Frontal cortex (tissue), 4 donors: Measurements from ENCODE around the gene CD274. TPM values are rescaled to one million over a fixed set of nuclear protein-coding genes. Genes with fewer than 3 reads are reported as not detected.
A peak's percentile ranks its signal among the peaks of the same experiment; 100 is the strongest.
"Not testable (repeated sequence)": the region's sequence is repeated elsewhere in the genome, so short reads cannot be mapped to it uniquely, and the experiment has no call there.

Experiments
- DNase-seq, 2 donors: peaks; one replicate each; pipeline ENCODE4 v3.0.0; 2012; ENCODE audit warnings: low spot score in 2 of 2
- FAIRE-seq: peaks from 2 replicates; lab custom pipeline; 2012; peaks lifted over from hg19 to GRCh38; lab: Jason Lieb, UNC
- total RNA-seq: library from RNA; depleted of rRNA; stranded (reverse); fragments of >200 nt; gene quantifications from one replicate; pipeline ENCODE4 v1.2.3, GENCODE V29; 2014
- donor health status: control.
- donor health status: control.
- donor health status: control.

The CD274 gene
- total RNA-seq, 1 donor from 2014 or later = under 0.01 TPM

DNA sequence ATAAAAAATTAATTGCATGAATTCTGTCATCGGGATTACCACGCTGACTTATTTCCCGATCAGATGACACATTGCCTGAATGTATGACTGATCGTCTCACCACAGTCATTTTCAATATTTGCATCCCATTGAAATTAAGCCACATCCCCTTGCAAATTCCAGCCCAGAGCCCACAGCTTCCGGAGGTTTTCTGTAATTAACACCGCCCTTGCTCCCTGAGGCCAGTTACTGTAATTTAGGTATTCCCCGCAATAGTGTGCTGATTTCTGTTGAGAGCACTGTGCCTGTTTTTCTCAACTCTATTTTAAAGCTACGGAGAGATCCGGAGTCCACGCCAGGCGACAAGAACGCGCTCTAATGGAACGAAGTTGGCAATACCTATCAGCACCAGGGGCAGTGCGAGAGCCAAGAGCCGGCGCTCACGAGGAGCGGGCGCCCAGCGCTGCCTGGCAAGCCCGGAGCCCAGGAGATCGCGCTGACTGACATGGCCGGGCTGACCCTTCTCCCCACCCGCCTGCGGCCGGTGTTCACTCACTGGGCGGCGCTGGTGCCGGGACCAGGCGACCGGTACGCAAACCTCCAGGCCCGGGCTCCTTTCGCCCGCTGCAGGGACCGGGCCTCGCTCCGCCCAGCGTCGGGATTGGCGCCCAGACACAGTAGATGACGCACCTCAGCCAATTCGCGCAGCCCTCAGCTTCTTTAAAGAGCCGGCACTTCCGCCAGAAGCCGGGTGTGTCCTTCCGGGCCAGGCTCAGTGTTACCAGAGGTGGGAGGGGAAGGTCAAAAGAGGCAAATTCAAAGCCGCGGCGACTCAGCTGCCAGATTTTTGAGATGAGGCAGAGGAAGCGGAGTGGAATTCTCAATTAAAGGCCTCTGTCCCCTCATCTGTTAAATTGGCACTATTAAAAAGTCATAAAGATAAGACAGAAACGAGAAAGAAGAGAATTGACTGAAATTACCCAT is 12.8 kb upstream of the CD274 start, which contains the start of gene PLGRKT:
Gene PLGRKT, minus strand, starts transcription at position 672 of the 963 bp plus-strand sequence. CDS start 5,948 bp downstream, outside the sequence.
- peak; percentile 84 to 86 for DNase-seq
- peak; percentile 60 for FAIRE-seq

DNA sequence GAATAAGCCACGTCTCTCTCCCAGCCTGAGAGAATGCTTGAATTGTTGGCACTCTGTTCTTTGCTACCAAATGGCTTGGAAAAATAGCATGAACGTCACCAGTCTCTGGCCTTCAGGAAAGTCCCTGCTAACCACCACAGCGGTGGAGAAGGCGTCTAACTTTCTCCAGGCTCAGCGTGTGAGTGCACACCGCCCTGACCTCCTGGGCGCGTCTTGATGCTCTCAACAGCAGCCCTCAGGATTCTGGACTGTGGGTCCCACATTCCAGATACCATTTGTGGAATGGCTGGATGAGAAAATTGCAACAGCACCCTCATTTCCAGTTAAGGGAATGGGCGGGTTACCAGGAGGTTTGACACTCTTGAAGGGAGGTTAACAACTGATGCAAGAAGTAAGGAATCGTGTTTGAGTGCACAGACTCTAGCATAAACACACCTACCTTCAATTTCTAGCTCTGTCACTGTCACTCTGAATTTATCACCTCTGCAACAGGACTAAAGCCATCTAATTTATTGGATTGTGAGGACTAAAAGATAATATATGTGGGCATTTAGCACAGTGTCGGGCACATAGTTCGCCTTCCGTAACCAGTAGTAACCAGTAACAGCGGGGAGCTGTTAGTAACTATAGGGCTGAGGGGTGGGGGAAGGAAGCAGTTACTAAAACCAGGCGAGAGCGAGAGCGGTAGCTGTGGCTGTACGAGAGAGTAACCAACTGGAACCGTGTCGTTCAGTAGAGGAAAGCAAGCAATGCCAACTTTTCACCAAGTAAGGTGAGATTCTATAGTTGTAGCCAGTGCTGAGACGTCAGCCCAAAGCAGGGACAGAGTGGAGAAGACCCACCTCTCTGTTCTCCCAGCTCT is 11.8 kb upstream of the CD274 start:
- no peak for DNase-seq
- FAIRE-seq = no peak

DNA sequence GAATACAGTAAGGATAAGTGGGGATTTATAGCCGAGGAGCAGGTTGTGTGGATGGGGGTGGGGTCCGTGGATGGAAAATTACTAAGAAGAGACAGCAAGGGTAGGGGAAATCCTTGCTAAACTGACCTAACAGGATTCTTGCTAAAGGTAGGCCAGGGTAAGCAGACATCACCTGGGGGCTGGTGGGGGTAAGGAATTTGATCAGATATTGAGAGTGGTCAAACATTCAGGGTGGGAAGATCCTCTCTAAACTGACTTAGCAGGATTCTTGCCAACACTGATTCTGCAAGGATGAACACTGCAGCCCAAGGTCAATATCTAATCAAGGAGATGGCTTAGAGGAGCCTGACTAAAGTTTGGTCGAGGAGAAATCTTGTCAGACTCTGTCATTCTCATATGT is 9.9 kb upstream of the CD274 start:
- DNase-seq (no peak), FAIRE-seq (no peak)

DNA sequence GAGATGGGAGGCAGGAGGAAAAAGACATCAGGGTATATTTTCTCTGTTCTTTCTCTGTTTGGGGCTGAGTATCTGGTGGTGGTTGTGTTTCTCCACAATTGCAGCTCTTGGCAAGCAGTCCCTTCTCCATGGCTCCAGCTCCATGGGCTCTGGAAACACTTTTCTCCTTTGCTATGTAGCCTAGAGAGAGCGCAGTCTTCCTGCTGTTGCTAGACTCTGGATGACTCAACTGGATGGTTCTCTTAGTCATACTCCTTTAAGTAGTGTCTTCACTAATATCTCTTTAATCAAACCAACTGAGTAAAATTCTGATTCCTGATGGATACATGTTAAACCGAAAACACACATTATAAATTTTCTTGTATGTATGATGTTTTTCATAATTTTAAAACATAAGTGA is 9.3 kb upstream of the CD274 start:
- no peak for DNase-seq
- FAIRE-seq = no peak

DNA sequence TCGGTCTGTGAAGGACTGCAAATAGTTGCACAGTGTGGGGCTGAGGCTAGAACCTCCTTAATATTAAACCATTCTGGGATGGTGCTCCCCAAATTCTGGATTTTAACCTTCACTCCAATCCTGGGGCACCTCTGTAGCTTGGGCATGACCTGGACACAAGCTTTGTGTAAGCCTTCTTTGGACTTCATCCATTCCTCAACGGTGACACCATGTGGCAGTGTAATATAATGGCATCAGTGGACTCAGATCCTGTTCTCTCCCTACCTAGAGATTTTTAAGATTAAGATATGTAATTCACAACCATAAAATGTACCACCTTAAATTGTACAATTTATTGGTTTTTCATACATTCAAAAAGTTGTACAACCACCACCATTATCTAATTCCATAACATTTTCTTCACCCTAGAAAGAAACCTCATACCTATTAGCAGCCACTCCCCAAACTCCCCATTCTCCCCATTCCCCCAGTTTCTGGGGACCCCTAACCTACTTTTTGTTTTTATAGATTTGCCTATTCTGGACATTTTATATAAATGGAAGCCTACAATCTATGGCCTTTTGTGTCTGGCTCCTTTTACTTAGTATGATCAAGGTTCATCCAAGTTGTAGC is 7.8 kb upstream of the CD274 start:
- FAIRE-seq (peak; percentile 58), DNase-seq (no peak)

DNA sequence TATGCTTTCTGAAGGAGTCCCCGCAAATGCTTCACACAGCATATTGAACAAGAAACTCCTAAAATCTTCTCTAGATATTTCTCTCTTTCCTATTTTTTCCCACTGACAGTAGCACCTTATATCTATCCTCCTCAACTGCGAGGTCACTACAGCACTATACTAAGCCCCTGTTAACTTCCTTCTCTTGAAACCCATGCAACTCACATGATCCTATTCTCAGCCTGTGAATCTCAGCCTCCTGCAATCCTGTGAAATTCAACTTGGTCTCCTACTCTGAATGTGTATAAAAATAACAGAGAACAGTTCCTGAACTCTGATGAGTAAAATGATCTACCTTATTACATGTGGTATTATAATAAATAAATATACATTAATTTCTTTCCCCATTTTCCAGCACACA is 6.5 kb upstream of the CD274 start:
- DNase-seq (no peak), FAIRE-seq (no peak)

DNA sequence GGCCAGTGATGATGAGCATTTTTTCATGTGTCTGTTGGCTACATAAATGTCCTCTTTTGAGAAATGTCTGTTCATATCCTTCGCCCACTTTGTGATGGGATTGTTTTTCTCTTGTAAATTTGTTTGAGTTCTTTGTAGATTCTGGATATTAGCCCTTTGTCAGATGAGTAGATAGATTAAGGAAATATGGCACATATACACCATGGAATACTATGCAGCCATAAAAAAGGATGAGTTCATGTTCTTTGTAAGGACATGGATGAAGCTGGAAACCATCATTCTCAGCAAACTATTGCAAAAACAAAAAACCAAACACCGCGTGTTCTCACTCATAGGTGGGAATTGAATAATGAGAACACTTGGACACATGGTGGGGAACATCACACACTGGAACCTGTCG is 5.2 kb upstream of the CD274 start:
- FAIRE-seq, DNase-seq: not testable (repeated sequence)

DNA sequence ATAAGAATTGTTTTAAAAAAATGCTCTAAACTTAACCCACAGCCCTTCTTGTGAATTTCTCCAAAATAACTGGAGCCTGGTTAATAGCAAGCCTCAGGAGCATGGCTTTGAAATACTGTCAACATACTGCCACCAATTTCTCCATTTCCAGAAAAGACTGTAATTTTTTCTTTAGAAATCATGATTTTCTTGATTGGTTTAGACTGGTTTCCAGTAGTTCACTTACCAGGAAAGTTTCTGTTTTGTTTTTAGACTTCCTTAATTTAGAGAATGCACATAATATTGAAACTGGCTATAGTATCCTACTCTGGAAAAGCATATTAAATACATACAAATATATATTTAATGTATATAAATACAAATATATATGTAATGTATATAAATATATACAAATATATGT is 4.5 kb upstream of the CD274 start:
- FAIRE-seq (peak; percentile 36), DNase-seq (no peak)

DNA sequence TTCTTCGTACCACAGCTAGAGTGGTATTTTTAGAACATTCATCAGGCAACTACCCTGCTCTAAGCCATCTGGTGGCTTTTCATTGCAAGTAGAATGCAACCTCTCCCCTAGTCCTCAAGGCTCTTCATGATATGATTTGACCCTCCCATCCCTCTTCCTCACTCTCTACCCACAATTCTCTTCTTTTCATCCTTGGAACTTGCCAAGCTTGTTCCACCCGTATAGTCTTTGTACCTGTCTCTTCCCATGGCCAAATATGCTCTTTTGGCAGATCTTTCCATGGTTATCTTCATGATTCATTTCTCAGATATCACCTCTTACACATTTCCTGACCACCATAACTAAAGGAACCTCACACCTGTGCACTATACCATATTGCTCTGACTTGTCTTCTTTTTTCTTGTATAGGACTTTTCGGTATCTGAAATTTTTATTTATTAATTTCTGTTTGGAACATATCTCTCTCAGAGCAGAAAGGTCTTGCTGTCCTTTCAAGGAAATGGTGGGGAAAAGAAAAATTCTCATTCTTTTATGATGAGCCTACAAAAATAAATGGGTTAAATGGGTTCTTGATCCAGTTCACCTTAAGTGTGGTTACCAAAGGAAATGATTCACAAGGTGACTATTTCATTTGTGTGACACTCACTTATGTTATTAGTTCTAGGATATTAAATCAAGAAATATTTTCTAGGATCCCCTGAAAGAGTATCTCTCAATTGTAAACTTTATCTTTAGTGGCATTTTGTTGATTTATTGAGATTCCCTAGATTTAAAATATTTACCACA is 3.7 kb upstream of the CD274 start:
- FAIRE-seq (no peak), DNase-seq (no peak)

DNA sequence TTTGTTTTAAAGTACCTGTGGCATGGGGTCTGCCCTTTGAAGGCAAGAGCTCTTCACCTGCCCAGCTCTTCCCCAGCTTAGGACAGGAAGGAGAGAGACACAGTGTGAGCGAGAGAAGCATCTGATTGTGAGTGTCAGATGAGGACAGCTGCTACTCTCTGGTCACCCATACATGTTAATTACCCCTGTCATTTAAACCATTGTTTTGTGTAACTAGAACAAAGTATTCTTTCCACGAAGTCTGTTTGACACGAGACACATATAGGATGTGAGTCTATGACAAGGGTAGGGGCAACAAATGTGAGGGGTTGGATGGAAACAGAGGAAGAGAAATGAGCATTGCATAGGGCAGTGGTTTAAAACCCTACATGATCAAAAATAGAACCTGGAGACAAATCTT is 3.0 kb upstream of the CD274 start:
- no peak for DNase-seq
- FAIRE-seq = no peak

DNA sequence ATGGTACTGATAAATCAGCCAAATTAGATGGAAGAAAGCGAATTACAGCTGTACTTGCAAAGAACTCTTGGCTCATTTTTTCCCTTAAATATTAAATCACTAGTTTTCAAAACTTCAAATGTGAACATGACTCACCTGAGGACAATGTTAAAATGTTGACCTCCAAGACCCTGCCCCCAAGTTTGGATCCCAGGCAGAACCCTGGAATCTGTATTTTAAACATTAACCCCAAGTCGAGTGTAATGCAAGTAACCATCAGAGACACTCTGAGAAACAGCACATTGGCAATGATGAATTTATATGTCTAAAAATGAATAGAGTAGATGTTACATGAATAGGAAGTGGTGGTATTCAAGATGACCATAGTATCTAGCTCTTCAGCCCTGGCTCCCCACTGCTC is 2.3 kb upstream of the CD274 start:
- no peak for FAIRE-seq
- no peak for DNase-seq

DNA sequence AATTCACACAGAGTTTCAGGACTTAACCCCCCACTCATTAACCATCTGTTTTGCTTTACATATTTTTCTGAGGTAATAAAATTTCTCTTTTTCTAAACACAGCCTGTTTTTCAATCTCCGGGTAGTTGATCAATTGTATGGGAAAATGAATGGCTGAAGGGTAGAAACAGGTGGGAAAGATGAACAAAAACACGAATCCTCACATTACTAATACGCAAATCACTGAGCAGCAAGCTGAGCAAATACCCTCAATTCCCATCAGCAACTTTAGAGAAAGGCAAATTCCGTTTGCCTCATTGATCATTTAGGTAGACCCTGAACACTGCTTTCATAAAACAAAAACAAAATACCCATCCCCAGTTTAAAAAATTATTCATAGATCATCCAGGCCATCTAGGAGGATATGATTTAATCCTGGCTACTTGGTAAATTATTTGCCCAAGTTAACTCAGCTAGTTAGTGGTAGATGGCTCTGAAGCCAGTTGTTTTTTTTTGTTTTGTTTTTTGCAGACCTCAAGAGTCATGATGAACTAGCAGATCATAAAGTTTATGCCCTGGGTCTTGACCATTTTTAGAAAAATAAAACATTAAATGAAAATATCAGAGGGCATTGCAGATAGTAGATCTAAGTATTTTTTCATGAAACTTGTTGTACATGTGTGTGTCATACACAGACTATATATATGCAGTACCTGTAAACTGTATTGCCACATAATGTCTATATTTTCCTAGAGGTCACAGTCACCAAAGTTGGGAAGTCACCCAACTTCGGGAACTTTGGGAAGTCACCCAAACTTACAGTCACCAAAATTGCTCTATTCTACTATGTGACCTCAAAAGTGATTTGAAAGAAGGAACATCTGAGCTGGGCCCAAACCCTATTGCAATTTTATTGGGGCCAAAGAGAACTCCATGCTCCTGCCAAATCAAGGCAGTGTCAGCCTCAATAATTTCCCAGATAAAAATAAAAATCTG is 1.6 kb upstream of the CD274 start:
- DNase-seq (no peak), FAIRE-seq (no peak)

DNA sequence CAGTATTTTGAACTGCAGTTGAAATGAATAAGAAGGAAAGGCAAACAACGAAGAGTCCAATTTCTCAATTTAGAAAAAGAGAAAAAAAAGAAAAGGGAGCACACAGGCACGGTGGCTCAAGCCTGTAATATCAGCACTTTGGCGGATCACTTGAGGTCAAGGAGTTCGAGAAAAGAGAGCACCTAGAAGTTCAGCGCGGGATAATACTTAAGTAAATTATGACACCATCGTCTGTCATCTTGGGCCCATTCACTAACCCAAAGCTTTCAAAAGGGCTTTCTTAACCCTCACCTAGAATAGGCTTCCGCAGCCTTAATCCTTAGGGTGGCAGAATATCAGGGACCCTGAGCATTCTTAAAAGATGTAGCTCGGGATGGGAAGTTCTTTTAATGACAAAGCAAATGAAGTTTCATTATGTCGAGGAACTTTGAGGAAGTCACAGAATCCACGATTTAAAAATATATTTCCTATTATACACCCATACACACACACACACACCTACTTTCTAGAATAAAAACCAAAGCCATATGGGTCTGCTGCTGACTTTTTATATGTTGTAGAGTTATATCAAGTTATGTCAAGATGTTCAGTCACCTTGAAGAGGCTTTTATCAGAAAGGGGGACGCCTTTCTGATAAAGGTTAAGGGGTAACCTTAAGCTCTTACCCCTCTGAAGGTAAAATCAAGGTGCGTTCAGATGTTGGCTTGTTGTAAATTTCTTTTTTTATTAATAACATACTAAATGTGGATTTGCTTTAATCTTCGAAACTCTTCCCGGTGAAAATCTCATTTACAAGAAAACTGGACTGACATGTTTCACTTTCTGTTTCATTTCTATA is 602 bp upstream of the CD274 start:
- no peak for FAIRE-seq

DNA sequence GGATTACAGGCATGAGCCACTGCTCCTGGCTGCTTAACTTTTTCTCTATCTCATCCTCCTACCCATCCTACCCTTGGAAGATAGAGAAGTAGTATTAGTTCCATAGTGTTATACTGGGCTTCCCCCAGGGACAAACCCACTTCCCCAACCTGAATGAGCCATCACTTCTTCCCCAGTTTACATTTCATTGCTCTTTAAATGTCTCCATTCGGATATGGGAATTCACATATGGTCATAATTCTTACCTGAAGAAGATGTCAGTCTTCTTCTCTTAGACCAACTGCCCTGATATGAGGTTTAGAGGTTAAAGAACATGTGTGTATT is 1.9 kb downstream of the CD274 start:
- DNase-seq (no peak), FAIRE-seq (no peak)

More for the DNA sequence above, 602 bp upstream of the CD274 start:
- DNase-seq = no peak

DNA sequence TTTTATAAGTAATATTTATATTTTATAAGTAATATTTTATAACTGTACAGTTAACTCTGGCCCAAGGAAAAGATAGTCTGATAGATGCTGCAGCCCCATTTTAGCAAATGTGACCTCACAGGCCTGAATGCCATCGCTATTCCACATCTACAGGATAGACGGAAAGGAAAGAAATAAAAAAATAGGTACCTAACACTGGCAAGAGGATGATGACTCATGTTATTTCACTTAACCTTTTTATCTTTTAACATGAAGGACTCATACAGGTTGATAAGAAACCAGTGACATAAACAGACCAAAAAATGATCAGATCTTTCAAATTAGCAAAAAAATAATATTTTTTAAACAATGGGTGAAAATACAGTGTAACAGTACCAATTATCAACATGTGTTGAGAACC is 2.7 kb downstream of the CD274 start:
- DNase-seq (no peak), FAIRE-seq (no peak)

DNA sequence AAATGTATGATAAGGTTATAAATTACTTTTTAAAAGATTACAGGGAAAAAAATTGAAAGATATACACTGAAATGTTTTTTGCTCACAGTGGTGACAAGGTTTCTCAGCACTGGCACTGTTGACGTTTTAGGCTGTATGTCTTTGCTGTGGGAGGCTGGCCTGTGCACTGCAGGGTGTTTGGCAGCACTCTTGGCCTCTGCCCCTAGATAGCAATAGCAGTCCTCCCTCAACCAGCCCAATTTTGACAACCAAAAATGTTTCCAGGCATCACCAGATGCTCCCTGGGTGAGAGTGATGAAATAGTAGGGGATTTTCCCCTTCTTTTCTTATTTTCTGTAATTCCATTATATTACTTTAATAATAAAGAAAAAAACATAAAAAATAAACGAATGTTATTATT is 3.3 kb downstream of the CD274 start:
- FAIRE-seq = no peak
- DNase-seq = no peak

DNA sequence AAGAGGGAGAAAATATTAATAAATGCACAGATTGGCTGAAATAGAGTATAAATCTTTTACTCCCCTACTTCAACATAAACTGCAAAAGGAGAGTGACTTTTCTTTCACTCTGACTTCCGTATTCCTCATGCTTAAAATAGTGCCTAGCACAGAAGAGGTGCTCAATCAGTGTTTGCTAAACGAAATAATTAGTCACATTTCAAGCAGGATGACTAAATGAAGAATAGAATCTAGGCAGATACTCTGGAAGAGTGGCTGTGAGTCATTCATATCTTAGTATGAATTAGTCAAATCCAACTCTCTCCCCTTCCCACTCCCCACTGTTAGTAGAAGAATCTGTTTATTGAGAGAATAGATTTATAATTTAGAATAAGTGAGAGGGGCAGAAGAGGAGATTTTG is 4.8 kb downstream of the CD274 start:
- FAIRE-seq = no peak

More for the DNA sequence above, 4.8 kb downstream of the CD274 start:
- no peak for DNase-seq
